ENCODE measurements around the gene HOXA3. TPM values are rescaled to one million over a fixed set of nuclear protein-coding genes. Genes with fewer than 3 reads are reported as not detected.

Gene HOXA3
- total RNA-seq, 1 experiment from 2014 or later: 50.5 TPM

DNA sequence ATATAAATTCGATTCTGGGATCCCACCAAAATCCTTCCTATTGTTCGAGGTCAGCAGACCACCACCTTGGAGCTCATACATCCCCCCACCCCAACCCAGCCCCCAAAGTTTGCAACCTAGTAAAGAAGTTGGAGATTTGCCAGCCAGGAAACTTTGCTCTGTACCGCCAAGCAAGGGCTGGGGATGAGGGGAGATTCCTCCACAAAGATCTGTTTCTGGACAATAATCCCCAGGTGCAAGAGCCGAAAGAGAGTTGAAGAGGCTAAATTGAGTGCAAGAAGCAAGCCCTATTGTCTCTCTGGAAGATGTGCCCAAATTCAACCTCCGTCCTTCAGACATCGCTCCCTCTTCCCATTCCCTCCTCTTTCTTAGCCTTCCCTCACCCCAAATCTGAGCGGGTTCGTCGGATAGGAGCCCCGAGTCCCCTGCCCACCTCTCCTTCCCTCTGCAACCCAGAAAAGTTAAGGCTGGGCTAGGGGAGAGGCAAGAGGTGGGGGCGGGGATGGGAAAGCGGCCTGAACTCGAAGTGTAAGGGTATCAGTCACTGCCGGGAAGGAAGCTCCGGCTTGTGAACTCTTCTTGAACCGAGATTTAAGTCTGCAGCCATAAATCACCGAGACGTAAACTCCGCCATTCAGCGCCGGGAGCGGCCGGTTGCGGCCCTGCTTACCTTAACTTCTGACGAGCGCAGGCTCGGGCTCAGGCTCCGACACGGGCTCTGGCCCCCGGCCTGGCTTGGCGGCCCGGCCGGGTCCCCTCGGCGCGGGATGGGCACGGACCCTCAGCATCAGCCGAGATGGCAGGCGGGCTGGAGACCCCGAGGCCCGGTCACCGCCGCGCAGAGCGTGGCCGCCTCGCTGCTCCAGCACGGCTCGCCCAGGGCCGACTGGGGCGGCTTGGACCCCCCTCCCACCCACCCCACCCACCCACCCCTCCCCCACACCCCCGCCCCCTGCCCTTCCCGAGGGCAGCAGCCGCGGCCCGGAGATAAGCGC lies 39.1 kb downstream of the HOXA3 start:
- intact Hi-C loops (cut with micrococcal nuclease; ENCODE audit: unreplicated experiment): loop anchor here (2.0 to 10.0 kb wide), 3 partner anchors 40 to 632 kb away; partner anchors contain the start of gene TAX1BP1
- Histone ChIP-seq H3K4me1 (replicated peaks; ENCODE audit: insufficient read depth) (peaks cover 47% of the 10 kb centered on the region), H3K9me3 (ENCODE audit: insufficient read depth, low read depth) (no peaks in the 10 kb centered on the region), H3K27ac (peak overlapping the region; percentile 92), H2AFZ (peak overlapping the region; percentile 55; the same call in 1 of the 2 replicates), H3F3A (ENCODE audit: insufficient read depth, low read depth) (peaks cover 54% of the 10 kb centered on the region), H4K20me1 (ENCODE audit: insufficient read depth) (no peaks in the 10 kb centered on the region), H3K36me3 (ENCODE audit: low read depth) (peaks cover 47% of the 10 kb centered on the region), H3K27me3 (ENCODE audit: insufficient read depth, low read depth) (no peaks in the 10 kb centered on the region), H3K4me3 (peak overlapping the region; percentile 80), H3K4me2 (peak overlapping the region; percentile 87), H3K79me2 (ENCODE audit: low read depth) (peaks cover 94% of the 10 kb centered on the region), H3K9me2 (ENCODE audit: insufficient read depth) (no peaks in the 10 kb centered on the region)
- TSS peak; percentile 51 for BruUV-seq (replicated peaks)
- ChIA-PET CTCF (interaction anchor here (0.7 kb wide), 1 partner anchor 564 kb away, joined by 3 read pairs; no protein-coding TSS in a partner anchor), POLR2A (ENCODE audit: unreplicated experiment) (interaction anchor here (0.5 to 0.8 kb wide), 7 partner anchors 15 to 288 kb away, joined by 3 to 12 read pairs (median 3); no protein-coding TSS in a partner anchor)
- DNase-seq: peak; percentile 76 to 90
- TF ChIP-seq, protein P1, sequence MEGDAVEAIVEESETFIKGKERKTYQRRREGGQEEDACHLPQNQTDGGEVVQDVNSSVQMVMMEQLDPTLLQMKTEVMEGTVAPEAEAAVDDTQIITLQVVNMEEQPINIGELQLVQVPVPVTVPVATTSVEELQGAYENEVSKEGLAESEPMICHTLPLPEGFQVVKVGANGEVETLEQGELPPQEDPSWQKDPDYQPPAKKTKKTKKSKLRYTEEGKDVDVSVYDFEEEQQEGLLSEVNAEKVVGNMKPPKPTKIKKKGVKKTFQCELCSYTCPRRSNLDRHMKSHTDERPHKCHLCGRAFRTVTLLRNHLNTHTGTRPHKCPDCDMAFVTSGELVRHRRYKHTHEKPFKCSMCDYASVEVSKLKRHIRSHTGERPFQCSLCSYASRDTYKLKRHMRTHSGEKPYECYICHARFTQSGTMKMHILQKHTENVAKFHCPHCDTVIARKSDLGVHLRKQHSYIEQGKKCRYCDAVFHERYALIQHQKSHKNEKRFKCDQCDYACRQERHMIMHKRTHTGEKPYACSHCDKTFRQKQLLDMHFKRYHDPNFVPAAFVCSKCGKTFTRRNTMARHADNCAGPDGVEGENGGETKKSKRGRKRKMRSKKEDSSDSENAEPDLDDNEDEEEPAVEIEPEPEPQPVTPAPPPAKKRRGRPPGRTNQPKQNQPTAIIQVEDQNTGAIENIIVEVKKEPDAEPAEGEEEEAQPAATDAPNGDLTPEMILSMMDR (conservative IDR thresholded peaks at IDR 0.05): no peak
- no peak for TF ChIP-seq EZH2 (IDR thresholded peaks at IDR 0.05; ENCODE audit: low read depth)

- Histone ChIP-seq H2AFZ (no peak overlapping the region), H3K36me3 (ENCODE audit: low read depth) (peaks cover 49% of the 10 kb centered on the region), H4K20me1 (ENCODE audit: insufficient read depth) (no peaks in the 10 kb centered on the region), H3K4me3 (peak overlapping the region; percentile 80), H3K27ac (peak overlapping the region; percentile 92), H3K9me3 (ENCODE audit: insufficient read depth, low read depth) (no peaks in the 10 kb centered on the region), H3K79me2 (ENCODE audit: low read depth) (peaks cover 94% of the 10 kb centered on the region), H3K4me1 (replicated peaks; ENCODE audit: insufficient read depth) (peaks cover 38% of the 10 kb centered on the region), H3K27me3 (ENCODE audit: insufficient read depth, low read depth) (no peaks in the 10 kb centered on the region), H3K4me2 (peak overlapping the region; percentile 87), H3K9me2 (ENCODE audit: insufficient read depth) (no peaks in the 10 kb centered on the region), H3F3A (ENCODE audit: insufficient read depth, low read depth) (peaks cover 56% of the 10 kb centered on the region)
- DNase-seq: no peak
- intact Hi-C loops (cut with micrococcal nuclease; ENCODE audit: unreplicated experiment): loop anchor here (2.0 to 10.0 kb wide), 3 partner anchors 40 to 632 kb away; partner anchors contain the start of gene TAX1BP1
- TF ChIP-seq, protein P1 (conservative IDR thresholded peaks at IDR 0.05): no peak
- no peak for TF ChIP-seq EZH2 (IDR thresholded peaks at IDR 0.05; ENCODE audit: low read depth)
- POLR2A ChIA-PET (ENCODE audit: unreplicated experiment): interaction anchor here (0.6 kb wide), 1 partner anchor 59 kb away, joined by 4 read pairs; no protein-coding TSS in a partner anchor
- BruUV-seq (replicated peaks): no TSS peak
- CTCF ChIA-PET: no interaction called here
Measured at GRCh38 chr7:27112361-27112760, 40.0 kb downstream of the HOXA3 start.

DNA sequence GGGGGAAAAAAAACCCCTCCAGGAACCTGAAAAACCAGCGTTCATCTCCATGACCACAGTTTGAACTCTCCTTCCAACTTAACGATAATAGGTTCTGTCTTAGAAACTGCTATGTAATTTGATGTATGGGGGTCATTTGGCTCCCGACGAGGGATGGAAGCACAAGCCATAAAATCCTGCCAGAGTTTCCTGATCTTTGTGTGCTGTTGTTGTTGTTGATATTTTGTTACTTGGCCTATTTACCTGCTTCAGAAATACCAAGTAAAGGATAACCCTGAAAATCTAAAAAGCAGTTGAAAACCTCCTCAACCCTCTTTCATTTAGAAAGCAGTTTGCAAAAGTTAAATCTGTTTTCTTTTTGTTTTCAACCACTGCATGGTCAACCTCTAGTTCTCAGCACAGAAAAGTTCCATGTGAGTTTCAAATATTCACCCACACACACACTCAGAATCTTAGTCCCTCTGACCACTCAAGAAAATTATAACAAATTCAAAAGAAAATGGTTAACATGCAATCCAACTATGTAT lies 40.6 kb downstream of the HOXA3 start:
- Histone ChIP-seq H3K9me3 (ENCODE audit: insufficient read depth, low read depth) (no peaks in the 10 kb centered on the region), H3K36me3 (ENCODE audit: low read depth) (peaks cover 49% of the 10 kb centered on the region), H3K4me2 (peak overlapping the region; percentile 87), H3F3A (ENCODE audit: insufficient read depth, low read depth) (peaks cover 62% of the 10 kb centered on the region), H4K20me1 (ENCODE audit: insufficient read depth) (no peaks in the 10 kb centered on the region), H3K79me2 (ENCODE audit: low read depth) (peaks cover 94% of the 10 kb centered on the region), H3K9me2 (ENCODE audit: insufficient read depth) (no peaks in the 10 kb centered on the region), H2AFZ (no peak overlapping the region), H3K27me3 (ENCODE audit: insufficient read depth, low read depth) (no peaks in the 10 kb centered on the region), H3K4me1 (replicated peaks; ENCODE audit: insufficient read depth) (peaks cover 33% of the 10 kb centered on the region), H3K4me3 (peak overlapping the region; percentile 80), H3K27ac (peak overlapping the region; percentile 92)
- ChIA-PET CTCF (no interaction called here), POLR2A (ENCODE audit: unreplicated experiment) (interaction anchor here (0.6 kb wide), 1 partner anchor 59 kb away, joined by 4 read pairs; no protein-coding TSS in a partner anchor)
- BruUV-seq (replicated peaks): no TSS peak
- no peak for TF ChIP-seq EZH2 (IDR thresholded peaks at IDR 0.05; ENCODE audit: low read depth)
- TF ChIP-seq, protein P1 (conservative IDR thresholded peaks at IDR 0.05): no peak
- peak in 1 of 2 experiments; percentile 83 for DNase-seq
- intact Hi-C loops (cut with micrococcal nuclease; ENCODE audit: unreplicated experiment): loop anchor here (1.0 to 10.0 kb wide), 4 partner anchors 39 to 633 kb away; partner anchors contain the start of gene TAX1BP1
